Measurements from ENCODE around the gene PLEKHJ1. TPM values are rescaled to one million over a fixed set of nuclear protein-coding genes. Genes with fewer than 3 reads are reported as not detected.
"Not testable (repeated sequence)": the region's sequence is repeated elsewhere in the genome, so short reads cannot be mapped to it uniquely, and the experiment has no call there.

Gene PLEKHJ1
- total and polyA plus RNA-seq, 3 experiments from 2014 or later = 96.6 to 120 (median 99.1) TPM

DNA sequence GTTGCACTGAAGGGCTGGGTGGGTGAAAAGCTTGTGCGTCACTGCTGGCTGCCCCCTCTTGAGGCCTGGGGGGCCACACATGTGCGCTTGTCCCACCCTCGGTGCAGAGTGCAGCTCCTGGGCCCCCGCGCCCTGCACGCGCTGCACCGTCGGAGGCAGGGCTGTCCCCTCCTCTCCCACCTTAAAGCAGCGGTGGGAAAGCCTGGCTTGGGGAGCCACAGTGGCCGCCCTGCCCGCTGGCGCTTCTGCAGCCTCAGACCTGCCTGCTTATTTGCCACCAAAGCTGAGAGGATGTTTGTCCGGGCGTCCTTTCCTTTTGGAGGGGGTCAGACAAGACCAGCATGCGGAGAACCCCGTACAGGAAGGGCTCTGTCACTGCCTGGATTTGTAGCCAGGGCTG is 26.7 kb downstream of the PLEKHJ1 start:
- Histone ChIP-seq H3K9me3 (ENCODE audit: low read length) (no peaks in the 10 kb centered on the region), H3K27ac (ENCODE audit: low read depth, low read length) (no peak overlapping the region), H3K27me3 (ENCODE audit: insufficient read depth, low read length, poor library complexity, severe bottlenecking) (no peaks in the 10 kb centered on the region), H3K4me1 (ENCODE audit: insufficient read depth, low read length) (no peaks in the 10 kb centered on the region), H3K4me3 (ENCODE audit: low read length) (no peak overlapping the region), H3K36me3 (ENCODE audit: insufficient read depth, low read length) (peaks cover 11% of the 10 kb centered on the region)
- ChIA-PET CTCF (interaction anchor here (1.0 to 1.5 kb wide), 3 partner anchors 24 to 172 kb away, joined by 3 to 4 read pairs (median 3); no protein-coding TSS in a partner anchor), POLR2A (no interaction called here)
- no peak for DNase-seq
- Mint-ChIP-seq H3K4me3 (no peak overlapping the region), H3K27me3 (no peaks in the 10 kb centered on the region), H3K9me3 (no peaks in the 10 kb centered on the region), H3K4me1 (no peaks in the 10 kb centered on the region), H3K36me3 (peaks cover 0 to 55% (median 5%) of the 10 kb centered on the region in 3 donors), H3K27ac (no peak overlapping the region)

- no peak overlapping the region for H3K4me3 ChIP-seq (ENCODE audit: low read length)
- Mint-ChIP-seq H3K4me3 (no peak overlapping the region), H3K36me3 (peaks cover 0 to 57% (median 7%) of the 10 kb centered on the region in 3 donors), H3K27ac (peak overlapping the region in 1 of 8 donors; percentile 27), H3K9me3 (no peaks in the 10 kb centered on the region), H3K27me3 (no peaks in the 10 kb centered on the region), H3K4me1 (no peaks in the 10 kb centered on the region)
- no peaks in the 10 kb centered on the region for H3K9me3 ChIP-seq (ENCODE audit: low read length)
- H3K27ac ChIP-seq (ENCODE audit: low read depth, low read length) = no peak overlapping the region
- no peaks in the 10 kb centered on the region for H3K4me1 ChIP-seq (ENCODE audit: insufficient read depth, low read length)
- no peaks in the 10 kb centered on the region for H3K27me3 ChIP-seq (ENCODE audit: insufficient read depth, low read length, poor library complexity, severe bottlenecking)
- H3K36me3 ChIP-seq (ENCODE audit: insufficient read depth, low read length) = peaks cover 11% of the 10 kb centered on the region
- ChIA-PET CTCF (interaction anchor here (0.6 to 1.5 kb wide), 4 partner anchors 25 to 261 kb away, joined by 3 to 6 read pairs (median 4); no protein-coding TSS in a partner anchor), POLR2A (interaction anchor here (0.6 kb wide), 1 partner anchor 972 kb away, joined by 3 read pairs; no protein-coding TSS in a partner anchor)
- no peak for DNase-seq
These were observed 27.2 kb downstream of the PLEKHJ1 start for GRCh38 chr19:2208975-2209374.

DNA sequence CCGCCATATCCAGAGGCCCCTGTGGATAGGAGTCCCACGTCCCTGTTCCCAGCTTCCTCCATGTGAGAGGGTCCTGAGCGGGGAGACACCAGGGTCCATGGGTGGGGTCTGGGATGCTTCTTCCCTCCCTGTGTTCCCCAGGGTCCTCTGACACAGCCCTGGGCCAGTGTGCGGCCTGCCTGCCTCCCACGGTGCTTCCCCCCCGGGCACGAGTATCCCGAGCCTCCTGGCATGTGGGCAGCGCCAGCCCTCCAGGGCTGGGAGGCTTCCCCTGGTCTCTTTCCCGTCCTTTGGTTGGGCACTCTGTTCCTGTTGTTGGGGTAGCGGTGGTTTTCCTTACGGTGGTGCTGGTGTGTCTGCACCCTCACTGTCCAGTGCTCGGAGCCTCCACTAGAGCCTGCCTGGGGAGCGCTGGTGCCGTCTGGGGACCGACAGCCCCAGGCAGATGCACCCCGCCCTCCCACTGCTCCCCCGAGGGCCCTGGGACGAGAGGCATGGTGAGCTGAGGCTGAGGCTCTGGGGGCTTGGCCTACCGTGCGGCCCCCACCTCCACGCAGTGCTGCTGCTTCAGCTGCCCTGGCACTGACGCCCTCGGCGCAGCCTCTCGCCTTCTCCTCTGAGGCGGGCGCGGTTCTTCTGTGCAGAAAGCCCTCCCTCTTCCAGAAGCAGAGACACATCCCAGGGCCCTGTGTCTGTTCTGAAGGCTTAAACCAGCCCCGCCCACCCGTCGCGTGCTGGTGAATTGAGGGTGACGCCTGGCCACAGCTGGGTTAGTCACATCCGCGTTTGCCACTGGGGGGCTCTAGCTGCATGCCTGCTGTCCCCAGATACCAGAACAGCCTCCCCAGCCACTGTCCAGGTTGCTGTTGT is 27.9 kb downstream of the PLEKHJ1 start:
- Histone ChIP-seq H3K9me3 (ENCODE audit: low read length) (no peaks in the 10 kb centered on the region), H3K27me3 (ENCODE audit: insufficient read depth, low read length, poor library complexity, severe bottlenecking) (no peaks in the 10 kb centered on the region), H3K36me3 (ENCODE audit: insufficient read depth, low read length) (peaks cover 11% of the 10 kb centered on the region), H3K4me3 (ENCODE audit: low read length) (no peak overlapping the region), H3K27ac (ENCODE audit: low read depth, low read length) (no peak overlapping the region), H3K4me1 (ENCODE audit: insufficient read depth, low read length) (no peaks in the 10 kb centered on the region)
- ChIA-PET CTCF (interaction anchor here (0.6 to 1.5 kb wide), 4 partner anchors 25 to 260 kb away, joined by 3 to 6 read pairs (median 4); no protein-coding TSS in a partner anchor), POLR2A (interaction anchor here (0.6 kb wide), 1 partner anchor 973 kb away, joined by 3 read pairs; no protein-coding TSS in a partner anchor)
- Mint-ChIP-seq H3K9me3 (no peaks in the 10 kb centered on the region), H3K4me1 (no peaks in the 10 kb centered on the region), H3K36me3 (peaks cover 0 to 52% (median 8%) of the 10 kb centered on the region in 3 donors), H3K27me3 (no peaks in the 10 kb centered on the region), H3K4me3 (no peak overlapping the region), H3K27ac (peak overlapping the region in 1 of 8 donors; percentile 87)
- peak in 3 of 5 donors; percentile 6 to 64 (median 10) for DNase-seq

DNA sequence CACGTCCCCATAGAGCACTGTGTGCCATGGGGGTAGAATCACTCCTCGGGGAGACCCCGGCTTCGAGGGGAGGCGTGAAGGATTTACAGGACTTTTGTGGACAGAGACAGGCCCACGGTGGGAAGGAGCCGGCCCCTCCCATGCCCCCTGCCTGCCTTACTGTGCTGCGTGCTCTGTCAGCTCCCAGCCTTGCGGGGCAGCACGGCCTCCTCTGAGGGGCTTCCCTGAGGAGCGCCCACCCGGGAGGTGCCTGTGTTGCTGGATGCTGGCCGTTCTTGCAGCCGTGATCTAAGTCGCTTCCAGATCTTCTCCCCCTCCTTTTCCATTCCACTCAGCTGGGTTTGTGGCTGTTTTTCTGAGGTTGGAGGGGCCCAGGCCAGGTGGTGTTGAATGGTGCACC is 29.1 kb downstream of the PLEKHJ1 start:
- Mint-ChIP-seq H3K36me3 (peaks cover 0 to 51% (median 6%) of the 10 kb centered on the region in 3 donors), H3K4me3 (no peak overlapping the region), H3K27ac (peak overlapping the region in 1 of 8 donors; percentile 17), H3K27me3 (no peaks in the 10 kb centered on the region), H3K4me1 (no peaks in the 10 kb centered on the region), H3K9me3 (no peaks in the 10 kb centered on the region)
- Histone ChIP-seq H3K36me3 (ENCODE audit: insufficient read depth, low read length) (peaks cover 11% of the 10 kb centered on the region), H3K4me3 (ENCODE audit: low read length) (no peak overlapping the region), H3K9me3 (ENCODE audit: low read length) (no peaks in the 10 kb centered on the region), H3K27me3 (ENCODE audit: insufficient read depth, low read length, poor library complexity, severe bottlenecking) (no peaks in the 10 kb centered on the region), H3K27ac (ENCODE audit: low read depth, low read length) (no peak overlapping the region), H3K4me1 (ENCODE audit: insufficient read depth, low read length) (no peaks in the 10 kb centered on the region)
- POLR2A ChIA-PET = no interaction called here
- CTCF ChIA-PET = no interaction called here
- DNase-seq = no peak

- CTCF ChIA-PET = no interaction called here
These were observed 33.8 kb downstream of the PLEKHJ1 start for GRCh38 chr19:2202366-2202765.

GRCh38 chr19:2201473-2202148 is 34.5 kb downstream of the PLEKHJ1 start:
- no peak overlapping the region for H3K27ac ChIP-seq (ENCODE audit: low read depth, low read length)
- H3K4me1 ChIP-seq (ENCODE audit: insufficient read depth, low read length) = no peaks in the 10 kb centered on the region
- H3K27me3 ChIP-seq (ENCODE audit: insufficient read depth, low read length, poor library complexity, severe bottlenecking) = no peaks in the 10 kb centered on the region
- POLR2A ChIA-PET = no interaction called here
- no peak overlapping the region for H3K4me3 ChIP-seq (ENCODE audit: low read length)
- no peak overlapping the region for H3K4me3 Mint-ChIP-seq
- H3K9me3 Mint-ChIP-seq = no peaks in the 10 kb centered on the region
- H3K4me1 Mint-ChIP-seq = no peaks in the 10 kb centered on the region
- no peaks in the 10 kb centered on the region for H3K9me3 ChIP-seq (ENCODE audit: low read length)
- peaks cover 0 to 39% (median 6%) of the 10 kb centered on the region in 3 donors for H3K36me3 Mint-ChIP-seq
- no peak for DNase-seq
- no peaks in the 10 kb centered on the region for H3K27me3 Mint-ChIP-seq
- CTCF ChIA-PET = no interaction called here
- peaks cover 3% of the 10 kb centered on the region for H3K36me3 ChIP-seq (ENCODE audit: insufficient read depth, low read length)
- H3K27ac Mint-ChIP-seq = no peak overlapping the region

More at GRCh38 chr19:2202366-2202765, 33.8 kb downstream of the PLEKHJ1 start:
- POLR2A ChIA-PET = no interaction called here
- Histone ChIP-seq H3K27me3 (ENCODE audit: insufficient read depth, low read length, poor library complexity, severe bottlenecking) (no peaks in the 10 kb centered on the region), H3K4me1 (ENCODE audit: insufficient read depth, low read length) (no peaks in the 10 kb centered on the region), H3K36me3 (ENCODE audit: insufficient read depth, low read length) (peaks cover 5% of the 10 kb centered on the region), H3K4me3 (ENCODE audit: low read length) (no peak overlapping the region), H3K27ac (ENCODE audit: low read depth, low read length) (no peak overlapping the region), H3K9me3 (ENCODE audit: low read length) (no peaks in the 10 kb centered on the region)
- Mint-ChIP-seq H3K27ac (peak overlapping the region in 1 of 8 donors; percentile 58), H3K27me3 (no peaks in the 10 kb centered on the region), H3K36me3 (peaks cover 0 to 38% (median 6%) of the 10 kb centered on the region in 3 donors), H3K4me3 (no peak overlapping the region), H3K4me1 (no peaks in the 10 kb centered on the region), H3K9me3 (no peaks in the 10 kb centered on the region)
- no peak for DNase-seq

GRCh38 chr19:2200624-2201294 is 35.4 kb downstream of the PLEKHJ1 start:
- H3K27ac ChIP-seq (ENCODE audit: low read depth, low read length); H3K4me1 Mint-ChIP-seq; H3K9me3 Mint-ChIP-seq; H3K36me3 ChIP-seq (ENCODE audit: insufficient read depth, low read length); DNase-seq; H3K4me3 Mint-ChIP-seq; H3K4me1 ChIP-seq (ENCODE audit: insufficient read depth, low read length); POLR2A ChIA-PET; H3K4me3 ChIP-seq (ENCODE audit: low read length); H3K27me3 ChIP-seq (ENCODE audit: insufficient read depth, low read length, poor library complexity, severe bottlenecking); H3K27ac Mint-ChIP-seq; H3K9me3 ChIP-seq (ENCODE audit: low read length); H3K27me3 Mint-ChIP-seq: not testable (repeated sequence)
- CTCF ChIA-PET = interaction anchor here (0.6 kb wide), 1 partner anchor 309 kb away, joined by 3 read pairs; no protein-coding TSS in a partner anchor
- H3K36me3 Mint-ChIP-seq = peaks cover 0 to 43% (median 5%) of the 10 kb centered on the region in 3 donors

Measured in CD8-positive, alpha-beta memory T cell (primary cell).